Liver (tissue), 9 donors: ENCODE measurements around the gene MBP. TPM values are rescaled to one million over a fixed set of nuclear protein-coding genes. Genes with fewer than 3 reads are reported as not detected.

Source experiments
- DNase-seq: peaks from one replicate; pipeline ENCODE4 v3.0.0-alpha.2; 2017; ENCODE audit warnings: low spot score
- H3K27ac ChIP-seq, 2 donors: one replicate each; pipeline ENCODE4 v1.7.0; 2013; ENCODE audit warnings: inconsistent platforms in 2 of 2, low read length in 2 of 2, control low read depth in 1 of 2, low read depth in 1 of 2, mild to moderate bottlenecking in 1 of 2
- H3K27me3 ChIP-seq, 4 donors: one replicate each; pipeline versions ENCODE4 v1.6.1 to v1.7.0; 2013; ENCODE audit warnings: low read length in 3 of 4, inconsistent platforms in 1 of 4, mild to moderate bottlenecking in 1 of 4, moderate library complexity in 1 of 4; ENCODE audit not compliant: control insufficient read depth in 4 of 4, insufficient read depth in 4 of 4
- H3K36me3 ChIP-seq, 4 donors: one replicate each; pipeline versions ENCODE4 v1.6.1 to v1.7.0; 2013; ENCODE audit warnings: low read length in 3 of 4, mild to moderate bottlenecking in 3 of 4, low read depth in 1 of 4, moderate library complexity in 1 of 4; ENCODE audit not compliant: control insufficient read depth in 4 of 4, insufficient read depth in 3 of 4
- H3K4me1 ChIP-seq, 4 donors: one replicate each; pipeline versions ENCODE4 v1.6.1 to v1.7.0; 2013; ENCODE audit warnings: low read length in 3 of 4, mild to moderate bottlenecking in 3 of 4, moderate library complexity in 1 of 4; ENCODE audit not compliant: control insufficient read depth in 4 of 4, insufficient read depth in 4 of 4
- H3K4me3 ChIP-seq, 3 donors: one replicate each; pipeline versions ENCODE4 v1.6.1 to v1.7.0; 2013; ENCODE audit warnings: low read length in 3 of 3, control low read depth in 1 of 3, low read depth in 1 of 3, mild to moderate bottlenecking in 1 of 3
- H3K9ac ChIP-seq, 2 donors: one replicate each; pipeline ENCODE4 v1.7.0; 2013; ENCODE audit warnings: low read length in 2 of 2, mild to moderate bottlenecking in 2 of 2, moderate library complexity in 2 of 2, control low read depth in 1 of 2, low read depth in 1 of 2
- H3K9me3 ChIP-seq, 4 donors: one replicate each; pipeline versions ENCODE4 v1.6.1 to v1.7.0; 2013; ENCODE audit warnings: low read length in 3 of 4; ENCODE audit not compliant: control insufficient read depth in 4 of 4
- CTCF ChIP-seq: fragments of 150-350 bp; IDR thresholded peaks from 2 replicates; pipeline ENCODE4 v1.5.1; 2017; ENCODE audit warnings: improper control_type of control experiment, low read depth, low read length; ENCODE audit not compliant: missing input control
- EGR1 ChIP-seq, 2 donors: IDR thresholded peaks; 2 replicates each; pipeline ENCODE4 v1.6.1; 2016 to 2018; ENCODE audit warnings: antibody characterized with exemption in 2 of 2, low read depth in 2 of 2
- FOXA1 ChIP-seq: IDR thresholded peaks from 2 replicates; pipeline ENCODE4 v1.6.1; 2016; ENCODE audit warnings: antibody characterized with exemption
- GABPA ChIP-seq, 2 donors: IDR thresholded peaks in 1 of 2; conservative IDR thresholded peaks in 1 of 2; 2 replicates each; pipeline ENCODE4 v1.6.1; 2016; ENCODE audit warnings: antibody characterized with exemption in 2 of 2, mild to moderate bottlenecking in 1 of 2, moderate library complexity in 1 of 2
- HNF4G ChIP-seq: IDR thresholded peaks from 2 replicates; pipeline ENCODE4 v1.6.1; 2016; ENCODE audit warnings: antibody characterized with exemption
- JUND ChIP-seq, 2 donors: IDR thresholded peaks; 2 replicates each; pipeline ENCODE4 v1.6.1; 2016; ENCODE audit warnings: antibody characterized with exemption in 2 of 2
- MAX ChIP-seq: IDR thresholded peaks from 2 replicates; pipeline ENCODE4 v1.6.1; 2016; ENCODE audit warnings: antibody characterized with exemption
- NR2F2 ChIP-seq: IDR thresholded peaks from 2 replicates; pipeline ENCODE4 v1.6.1; 2016; ENCODE audit warnings: antibody characterized with exemption
- RXRA ChIP-seq, 2 donors: IDR thresholded peaks; 2 replicates each; pipeline ENCODE4 v1.6.1; 2017 to 2018; ENCODE audit warnings: antibody characterized with exemption in 2 of 2, mild to moderate bottlenecking in 1 of 2
- SP1 ChIP-seq: IDR thresholded peaks from 2 replicates; pipeline ENCODE4 v1.6.1; 2018; ENCODE audit warnings: antibody characterized with exemption, mild to moderate bottlenecking
- TAF1 ChIP-seq: conservative IDR thresholded peaks from 2 replicates; pipeline ENCODE4 v1.6.1; 2016; ENCODE audit warnings: antibody characterized with exemption, mild to moderate bottlenecking
- YY1 ChIP-seq: IDR thresholded peaks from 2 replicates; pipeline ENCODE4 v1.6.1; 2016; ENCODE audit warnings: antibody characterized with exemption, mild to moderate bottlenecking
- WGBS: extraction: QIAGEN DNeasy Blood & Tissue Kit; methylation state at CpG from one replicate; pipeline ENCODE4 v1.1.7; 2013; 5-methylcytosine and 5-hydroxymethylcytosine counted together
- polyA plus RNA-seq, 2 donors: library from polyadenylated mRNA; stranded (reverse) in 1 of 2; unstranded in 1 of 2; fragments of 200-250 nt in 1 of 2; fragments of >200 nt in 1 of 2; fragmentation: Nextera tagmentation in 1 of 2; extraction: Ambion mirVana in 1 of 2; gene quantifications; one replicate each; pipeline versions ENCODE4 v1.2.1 to v1.2.3, GENCODE V29; 2013 to 2015
- total RNA-seq, 2 donors: library from RNA; depleted of rRNA; stranded (reverse); fragments of >200 nt; gene quantifications; one replicate each; pipeline ENCODE4 v1.2.3, GENCODE V29; 2014
- TF ChIP-seq, protein P1 (sequence below): IDR thresholded peaks from 2 replicates; pipeline ENCODE4 v1.6.1; 2016; ENCODE audit warnings: antibody characterized with exemption
- TF ChIP-seq, protein P2 (sequence below): IDR thresholded peaks from 2 replicates; pipeline ENCODE4 v1.6.1; 2016; ENCODE audit warnings: antibody characterized with exemption, mild to moderate bottlenecking
- TF ChIP-seq, protein P3 (sequence below): IDR thresholded peaks from 2 replicates; pipeline ENCODE4 v1.6.1; 2016; ENCODE audit warnings: antibody characterized with exemption
- donor health status: healthy.
- donor health status: healthy.
- donor health status: healthy.
- donor health status: healthy.
- donor health status: healthy.

Gene MBP
- total and polyA plus RNA-seq, 4 donors: 9.7 to 23.3 (median 17.7) TPM

DNA sequence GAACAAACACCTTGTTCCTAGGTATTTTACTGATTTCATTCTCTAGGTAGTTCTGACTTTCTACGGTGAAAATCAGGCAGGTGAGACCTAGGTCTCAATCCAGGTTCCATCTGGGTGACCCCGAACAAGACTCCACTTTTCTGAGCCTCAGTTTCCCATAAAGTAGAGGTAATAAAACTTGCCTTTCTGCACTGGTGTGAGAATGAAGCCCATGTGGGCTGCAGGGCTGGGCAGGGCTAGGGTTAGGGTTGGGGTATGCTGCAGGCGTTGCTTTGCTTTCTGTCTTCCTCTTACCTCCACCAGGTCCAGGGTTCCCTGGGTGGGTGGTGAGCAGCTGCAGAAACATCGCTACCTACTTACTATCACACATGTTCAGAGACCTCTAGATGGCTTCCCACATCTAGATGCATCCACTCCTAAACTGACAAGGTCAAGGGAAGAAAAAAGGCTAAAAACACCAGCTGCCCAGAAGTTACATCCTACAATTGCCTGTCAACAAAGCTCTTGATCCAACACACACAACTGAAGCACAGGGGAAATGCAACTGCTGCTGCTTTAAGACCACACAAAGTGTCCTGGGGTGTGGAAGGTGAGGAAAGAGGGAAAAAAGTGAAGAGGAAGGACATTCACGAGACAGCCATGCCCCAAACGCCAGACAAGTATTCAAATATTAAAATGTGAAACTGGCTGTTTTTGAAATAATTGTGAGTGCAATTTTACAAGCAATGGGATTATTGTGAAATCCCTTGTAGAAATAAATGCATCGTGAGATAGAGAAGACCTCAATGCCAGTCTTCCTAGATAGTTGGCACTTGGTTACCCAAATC is 23.5 kb downstream of the MBP start:
- no peak for TF ChIP-seq NR2F2
- no peak for TF ChIP-seq JUND (IDR thresholded peaks at IDR 0.05)
- TF ChIP-seq CTCF: no peak
- TF ChIP-seq YY1: no peak
- TF ChIP-seq, protein P1, sequence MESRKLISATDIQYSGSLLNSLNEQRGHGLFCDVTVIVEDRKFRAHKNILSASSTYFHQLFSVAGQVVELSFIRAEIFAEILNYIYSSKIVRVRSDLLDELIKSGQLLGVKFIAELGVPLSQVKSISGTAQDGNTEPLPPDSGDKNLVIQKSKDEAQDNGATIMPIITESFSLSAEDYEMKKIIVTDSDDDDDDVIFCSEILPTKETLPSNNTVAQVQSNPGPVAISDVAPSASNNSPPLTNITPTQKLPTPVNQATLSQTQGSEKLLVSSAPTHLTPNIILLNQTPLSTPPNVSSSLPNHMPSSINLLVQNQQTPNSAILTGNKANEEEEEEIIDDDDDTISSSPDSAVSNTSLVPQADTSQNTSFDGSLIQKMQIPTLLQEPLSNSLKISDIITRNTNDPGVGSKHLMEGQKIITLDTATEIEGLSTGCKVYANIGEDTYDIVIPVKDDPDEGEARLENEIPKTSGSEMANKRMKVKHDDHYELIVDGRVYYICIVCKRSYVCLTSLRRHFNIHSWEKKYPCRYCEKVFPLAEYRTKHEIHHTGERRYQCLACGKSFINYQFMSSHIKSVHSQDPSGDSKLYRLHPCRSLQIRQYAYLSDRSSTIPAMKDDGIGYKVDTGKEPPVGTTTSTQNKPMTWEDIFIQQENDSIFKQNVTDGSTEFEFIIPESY: no peak
- TF ChIP-seq FOXA1: no peak
- TF ChIP-seq, protein P2, sequence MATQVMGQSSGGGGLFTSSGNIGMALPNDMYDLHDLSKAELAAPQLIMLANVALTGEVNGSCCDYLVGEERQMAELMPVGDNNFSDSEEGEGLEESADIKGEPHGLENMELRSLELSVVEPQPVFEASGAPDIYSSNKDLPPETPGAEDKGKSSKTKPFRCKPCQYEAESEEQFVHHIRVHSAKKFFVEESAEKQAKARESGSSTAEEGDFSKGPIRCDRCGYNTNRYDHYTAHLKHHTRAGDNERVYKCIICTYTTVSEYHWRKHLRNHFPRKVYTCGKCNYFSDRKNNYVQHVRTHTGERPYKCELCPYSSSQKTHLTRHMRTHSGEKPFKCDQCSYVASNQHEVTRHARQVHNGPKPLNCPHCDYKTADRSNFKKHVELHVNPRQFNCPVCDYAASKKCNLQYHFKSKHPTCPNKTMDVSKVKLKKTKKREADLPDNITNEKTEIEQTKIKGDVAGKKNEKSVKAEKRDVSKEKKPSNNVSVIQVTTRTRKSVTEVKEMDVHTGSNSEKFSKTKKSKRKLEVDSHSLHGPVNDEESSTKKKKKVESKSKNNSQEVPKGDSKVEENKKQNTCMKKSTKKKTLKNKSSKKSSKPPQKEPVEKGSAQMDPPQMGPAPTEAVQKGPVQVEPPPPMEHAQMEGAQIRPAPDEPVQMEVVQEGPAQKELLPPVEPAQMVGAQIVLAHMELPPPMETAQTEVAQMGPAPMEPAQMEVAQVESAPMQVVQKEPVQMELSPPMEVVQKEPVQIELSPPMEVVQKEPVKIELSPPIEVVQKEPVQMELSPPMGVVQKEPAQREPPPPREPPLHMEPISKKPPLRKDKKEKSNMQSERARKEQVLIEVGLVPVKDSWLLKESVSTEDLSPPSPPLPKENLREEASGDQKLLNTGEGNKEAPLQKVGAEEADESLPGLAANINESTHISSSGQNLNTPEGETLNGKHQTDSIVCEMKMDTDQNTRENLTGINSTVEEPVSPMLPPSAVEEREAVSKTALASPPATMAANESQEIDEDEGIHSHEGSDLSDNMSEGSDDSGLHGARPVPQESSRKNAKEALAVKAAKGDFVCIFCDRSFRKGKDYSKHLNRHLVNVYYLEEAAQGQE: no peak
- Histone ChIP-seq H3K9me3 (no peaks in the 10 kb centered on the region), H3K27ac (peak overlapping the region; percentile 51 to 52), H3K4me3 (no peak overlapping the region), H3K36me3 (no peaks in the 10 kb centered on the region), H3K27me3 (no peaks in the 10 kb centered on the region), H3K4me1 (peaks cover 12 to 31% (median 15%) of the 10 kb centered on the region in 4 donors), H3K9ac (no peak overlapping the region)
- DNase-seq: peak; percentile 16
- WGBS: 77% methylated on average over 7 of the region's 7 CpGs

DNA sequence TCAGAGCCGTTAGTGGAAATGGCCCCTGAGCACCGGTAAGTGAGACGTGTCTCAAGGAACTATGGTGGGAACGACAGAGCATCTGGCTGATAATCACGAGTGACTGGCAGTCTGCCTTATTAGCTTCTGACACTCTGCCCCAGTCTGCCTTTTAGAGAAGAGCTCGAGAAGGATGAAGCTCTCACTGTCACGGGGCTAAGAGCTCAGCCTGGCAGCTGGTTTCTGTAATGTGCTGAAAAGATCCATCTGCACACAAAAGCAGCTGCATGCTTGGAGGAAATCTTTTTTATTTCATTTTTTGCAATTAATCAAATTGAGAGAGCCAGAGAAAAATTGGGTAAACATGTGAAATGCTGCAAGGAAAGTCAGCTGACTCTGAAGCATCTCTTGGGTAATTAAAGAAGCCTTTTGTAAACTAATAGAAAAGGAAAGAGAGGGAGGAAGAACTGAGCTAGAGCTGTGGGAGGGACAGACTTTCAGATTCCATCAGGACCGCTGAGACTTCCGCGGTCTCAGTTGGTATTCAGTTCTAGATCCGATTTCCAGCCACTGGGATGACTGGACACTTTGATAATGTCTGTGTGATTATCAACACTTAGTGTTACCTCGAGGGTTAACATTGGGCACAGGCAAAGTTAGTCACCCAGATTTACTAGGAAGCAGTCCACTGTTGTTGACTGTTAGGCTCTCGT is 24.4 kb downstream of the MBP start:
- H3K4me1 ChIP-seq: peaks cover 5 to 30% (median 13%) of the 10 kb centered on the region in 4 donors
- 63% methylated on average over 13 of the region's 13 CpGs for WGBS
- no peak overlapping the region for H3K9ac ChIP-seq
- H3K27ac ChIP-seq: peak overlapping the region; percentile 51 to 52
- no peaks in the 10 kb centered on the region for H3K9me3 ChIP-seq
- no peaks in the 10 kb centered on the region for H3K36me3 ChIP-seq
- DNase-seq: no peak
- no peak overlapping the region for H3K4me3 ChIP-seq
- H3K27me3 ChIP-seq: no peaks in the 10 kb centered on the region
- TF ChIP-seq EGR1 (IDR thresholded peaks at IDR 0.05; ENCODE audit: low read depth in 2 of 2) (no peak), GABPA (IDR thresholded peaks at IDR 0.05 in 1 of 2, conservative IDR thresholded peaks at IDR 0.05 in 1 of 2) (no peak), TAF1 (no peak), YY1 (no peak), SP1 (no peak), CTCF (no peak), HNF4G (no peak), RXRA (IDR thresholded peaks at IDR 0.05) (peak in 1 of 2 donors; percentile 26), MAX (no peak), FOXA1 (no peak), NR2F2 (peak; percentile 42), JUND (IDR thresholded peaks at IDR 0.05) (no peak)
- TF ChIP-seq, protein P2: no peak
- TF ChIP-seq, protein P3, sequence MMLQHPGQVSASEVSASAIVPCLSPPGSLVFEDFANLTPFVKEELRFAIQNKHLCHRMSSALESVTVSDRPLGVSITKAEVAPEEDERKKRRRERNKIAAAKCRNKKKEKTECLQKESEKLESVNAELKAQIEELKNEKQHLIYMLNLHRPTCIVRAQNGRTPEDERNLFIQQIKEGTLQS: no peak
